Measurements from ENCODE around the gene VWA7. TPM values are rescaled to one million over a fixed set of nuclear protein-coding genes. Genes with fewer than 3 reads are reported as not detected.

VWA7 gene
- total RNA-seq, 2 donors from 2014 or later: 0.64 to 0.95 TPM

DNA sequence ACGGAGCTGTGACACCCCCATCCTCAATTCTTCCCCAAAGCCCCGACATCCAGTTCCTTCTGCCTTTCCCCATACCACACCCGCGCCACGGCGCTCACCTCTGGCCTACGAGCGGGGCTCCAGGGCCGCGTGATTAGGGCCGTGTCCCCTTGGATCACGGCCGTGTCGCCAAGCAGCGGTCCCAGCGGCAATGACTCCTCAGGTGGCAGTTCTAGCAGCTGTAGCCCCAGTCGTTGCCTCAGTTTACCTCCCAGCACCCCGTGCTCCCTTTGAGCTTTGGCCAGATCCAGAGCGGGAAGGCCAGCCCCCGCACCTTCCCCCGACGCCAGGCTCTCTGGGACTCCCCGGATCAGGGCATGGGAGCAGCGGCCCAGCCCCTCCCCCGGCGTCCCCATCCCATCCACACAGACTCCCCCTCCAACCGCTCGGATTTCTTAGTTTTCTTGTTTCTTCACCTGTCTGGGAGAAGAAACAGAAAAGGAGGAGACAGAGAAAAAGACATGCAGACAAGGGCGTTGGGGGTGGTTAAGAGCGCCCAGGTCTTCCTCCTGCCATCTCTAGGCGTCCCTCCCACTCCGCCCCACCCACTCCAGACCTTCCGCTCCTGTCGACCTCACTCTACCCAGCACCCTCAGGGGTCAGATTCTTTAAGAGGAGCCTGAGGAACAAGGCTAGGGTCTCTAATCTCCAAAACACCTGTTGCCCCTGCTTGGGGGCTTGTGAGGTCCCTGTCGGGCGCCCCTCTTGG, 48.2 kb downstream of the VWA7 start, which contains the start of gene DDAH2:
TSS of gene DDAH2 (minus strand) at position 533 of the 748 bp plus-strand sequence. CDS start at position 395, 138 bp downstream.
- H3K4me3 ChIP-seq (ENCODE audit: low read length): peak within 1 kb of the TSS; percentile 88
- Mint-ChIP-seq H3K4me3 (peak within 1 kb of the TSS; percentile 92), H3K36me3 (ENCODE audit: low read depth) (peaks cover 62% of the 10 kb centered on the region), H3K27ac (peak within 1 kb of the TSS; percentile 97), H3K9me3 (no peaks in the 10 kb centered on the region), H3K4me1 (peaks cover 13% of the 10 kb centered on the region), H3K27me3 (ENCODE audit: insufficient read depth) (no peaks in the 10 kb centered on the region)
- DNase-seq: no peak
- H3K4me1 ChIP-seq (ENCODE audit: control insufficient read depth, insufficient read depth, low read length): peaks cover 3% of the 10 kb centered on the region
- H3K27me3 ChIP-seq (ENCODE audit: control insufficient read depth, insufficient read depth, low read length, poor library complexity, severe bottlenecking): no peaks in the 10 kb centered on the region
- peaks cover 69% of the 10 kb centered on the region for H3K36me3 ChIP-seq (ENCODE audit: control insufficient read depth, insufficient read depth, low read length)
- TF ChIP-seq, protein P1, sequence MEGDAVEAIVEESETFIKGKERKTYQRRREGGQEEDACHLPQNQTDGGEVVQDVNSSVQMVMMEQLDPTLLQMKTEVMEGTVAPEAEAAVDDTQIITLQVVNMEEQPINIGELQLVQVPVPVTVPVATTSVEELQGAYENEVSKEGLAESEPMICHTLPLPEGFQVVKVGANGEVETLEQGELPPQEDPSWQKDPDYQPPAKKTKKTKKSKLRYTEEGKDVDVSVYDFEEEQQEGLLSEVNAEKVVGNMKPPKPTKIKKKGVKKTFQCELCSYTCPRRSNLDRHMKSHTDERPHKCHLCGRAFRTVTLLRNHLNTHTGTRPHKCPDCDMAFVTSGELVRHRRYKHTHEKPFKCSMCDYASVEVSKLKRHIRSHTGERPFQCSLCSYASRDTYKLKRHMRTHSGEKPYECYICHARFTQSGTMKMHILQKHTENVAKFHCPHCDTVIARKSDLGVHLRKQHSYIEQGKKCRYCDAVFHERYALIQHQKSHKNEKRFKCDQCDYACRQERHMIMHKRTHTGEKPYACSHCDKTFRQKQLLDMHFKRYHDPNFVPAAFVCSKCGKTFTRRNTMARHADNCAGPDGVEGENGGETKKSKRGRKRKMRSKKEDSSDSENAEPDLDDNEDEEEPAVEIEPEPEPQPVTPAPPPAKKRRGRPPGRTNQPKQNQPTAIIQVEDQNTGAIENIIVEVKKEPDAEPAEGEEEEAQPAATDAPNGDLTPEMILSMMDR (conservative IDR thresholded peaks at IDR 0.05): peak; percentile 78
- 49 to 68% methylated on average over 13 to 36 of the region's 36 CpGs for WGBS, 2 experiments (ENCODE audit: insufficient coverage in 1 of 2, insufficient read length in 1 of 2)
- H3K9me3 ChIP-seq (ENCODE audit: control insufficient read depth, low read length): no peaks in the 10 kb centered on the region
- peak within 1 kb of the TSS; percentile 97 for H3K27ac ChIP-seq (ENCODE audit: low read depth, low read length)
- peak within 1 kb of the TSS; percentile 84 for H3K9ac ChIP-seq (ENCODE audit: extremely low read depth, low read length, poor library complexity, severe bottlenecking)

DNA sequence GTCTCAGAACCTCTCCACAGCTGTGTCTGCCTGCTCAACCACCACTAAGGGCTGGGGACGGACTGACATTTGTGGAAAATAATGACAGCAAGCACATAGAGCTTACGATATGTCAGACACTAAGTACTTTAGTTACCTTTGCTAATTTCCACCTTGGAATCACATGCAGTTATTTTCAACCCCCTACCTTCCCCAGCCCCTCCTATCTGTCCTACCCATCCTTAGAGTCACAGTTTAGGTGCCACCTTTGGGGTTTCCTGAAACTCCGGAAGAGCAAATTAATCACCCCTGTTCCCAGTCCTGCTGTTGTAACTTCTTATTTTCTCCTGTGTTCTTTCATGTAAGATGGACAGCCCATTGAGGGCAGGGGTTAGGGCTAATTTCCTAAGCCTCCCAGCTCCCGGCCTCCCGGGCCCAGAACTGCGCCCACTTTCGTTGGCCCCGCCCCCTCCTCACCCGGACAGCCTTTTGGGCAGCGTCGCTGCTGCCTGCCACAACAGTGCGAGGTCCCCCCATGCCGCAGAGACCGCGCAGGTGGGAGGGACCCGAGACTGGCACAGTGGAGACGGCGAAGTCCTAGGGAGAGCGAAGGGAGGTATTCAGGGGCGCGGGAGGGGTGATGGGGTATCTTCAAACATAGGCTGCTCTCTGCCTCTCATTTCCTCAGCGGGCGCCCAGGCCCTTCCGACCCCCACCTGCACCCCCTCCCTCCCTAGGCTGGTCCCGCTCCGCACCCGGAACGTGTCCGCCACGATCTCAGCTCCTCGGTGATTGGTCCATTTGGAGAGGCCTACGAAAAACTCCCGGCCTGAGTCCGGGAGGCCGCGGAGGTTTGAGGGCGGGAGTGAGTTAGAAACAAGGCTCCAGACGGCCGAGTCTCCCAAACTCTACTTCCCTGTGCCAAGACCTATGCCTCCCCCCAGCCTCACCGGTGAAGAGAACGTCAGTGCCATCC, 49.1 kb downstream of the VWA7 start:
- DNase-seq: no peak
- no peaks in the 10 kb centered on the region for H3K27me3 Mint-ChIP-seq (ENCODE audit: insufficient read depth)
- no peaks in the 10 kb centered on the region for H3K9me3 Mint-ChIP-seq
- H3K9me3 ChIP-seq (ENCODE audit: control insufficient read depth, low read length): no peaks in the 10 kb centered on the region
- H3K27ac Mint-ChIP-seq: peak overlapping the region; percentile 30
- H3K27ac ChIP-seq (ENCODE audit: low read depth, low read length): no peak overlapping the region
- H3K4me3 ChIP-seq (ENCODE audit: low read length): peak overlapping the region; percentile 88
- 95 to 96% methylated on average over 32 to 41 of the region's 41 CpGs for whole genome bisulfite sequencing, 2 experiments (ENCODE audit: insufficient coverage in 1 of 2, insufficient read length in 1 of 2)
- H3K27me3 ChIP-seq (ENCODE audit: control insufficient read depth, insufficient read depth, low read length, poor library complexity, severe bottlenecking): no peaks in the 10 kb centered on the region
- H3K36me3 ChIP-seq (ENCODE audit: control insufficient read depth, insufficient read depth, low read length): peaks cover 60% of the 10 kb centered on the region
- no peaks in the 10 kb centered on the region for H3K4me1 ChIP-seq (ENCODE audit: control insufficient read depth, insufficient read depth, low read length)
- no peak overlapping the region for H3K9ac ChIP-seq (ENCODE audit: extremely low read depth, low read length, poor library complexity, severe bottlenecking)
- H3K4me1 Mint-ChIP-seq: peaks cover 8% of the 10 kb centered on the region
- peak overlapping the region; percentile 92 for H3K4me3 Mint-ChIP-seq
- TF ChIP-seq, protein P1 (conservative IDR thresholded peaks at IDR 0.05): no peak
- peaks cover 52% of the 10 kb centered on the region for H3K36me3 Mint-ChIP-seq (ENCODE audit: low read depth)

DNA sequence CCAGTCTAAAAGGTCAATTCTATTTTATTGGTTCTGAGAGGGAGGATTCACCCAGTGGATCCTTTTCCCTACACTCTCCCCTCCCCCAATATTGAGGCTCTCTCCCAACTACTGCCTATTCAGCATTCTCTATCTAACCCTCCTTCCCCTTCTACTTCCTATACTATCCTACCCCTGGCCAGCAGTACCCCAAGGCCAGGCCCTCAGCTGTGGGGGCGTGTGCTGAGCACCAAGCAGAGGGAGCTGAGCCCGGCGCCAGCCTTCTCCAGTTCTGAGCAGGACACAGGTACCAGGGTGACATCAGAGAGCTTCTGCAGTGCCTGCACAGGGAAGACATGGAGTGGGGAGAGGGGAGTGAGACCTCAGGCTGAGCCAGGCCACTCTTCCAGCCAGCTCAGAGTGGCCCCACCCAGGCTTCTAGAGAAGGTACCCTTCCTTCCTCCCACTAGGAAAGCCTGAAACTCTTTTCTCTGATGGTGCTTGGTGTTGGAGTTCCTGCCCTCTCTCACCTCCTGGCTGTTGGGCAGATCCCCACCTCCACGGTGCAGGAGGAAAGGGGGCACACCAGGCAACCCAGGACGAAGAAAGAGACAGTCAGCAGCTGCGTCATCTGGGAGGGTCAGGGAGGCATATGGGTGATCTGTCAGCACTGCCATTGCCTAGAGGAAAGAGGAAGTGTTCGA, 50.0 kb downstream of the VWA7 start:
- peak overlapping the region; percentile 37 for H3K4me3 Mint-ChIP-seq
- peaks cover 53% of the 10 kb centered on the region for H3K36me3 ChIP-seq (ENCODE audit: control insufficient read depth, insufficient read depth, low read length)
- TF ChIP-seq, protein P1 (conservative IDR thresholded peaks at IDR 0.05): no peak
- H3K9me3 Mint-ChIP-seq: no peaks in the 10 kb centered on the region
- no peak overlapping the region for H3K4me3 ChIP-seq (ENCODE audit: low read length)
- H3K36me3 Mint-ChIP-seq (ENCODE audit: low read depth): peaks cover 47% of the 10 kb centered on the region
- 93 to 95% methylated on average over 6 to 7 of the region's 7 CpGs for WGBS, 2 experiments (ENCODE audit: insufficient coverage in 1 of 2, insufficient read length in 1 of 2)
- no peaks in the 10 kb centered on the region for H3K27me3 Mint-ChIP-seq (ENCODE audit: insufficient read depth)
- H3K27ac Mint-ChIP-seq: no peak overlapping the region
- peaks cover 8% of the 10 kb centered on the region for H3K4me1 Mint-ChIP-seq
- H3K27ac ChIP-seq (ENCODE audit: low read depth, low read length): no peak overlapping the region
- no peak overlapping the region for H3K9ac ChIP-seq (ENCODE audit: extremely low read depth, low read length, poor library complexity, severe bottlenecking)
- H3K4me1 ChIP-seq (ENCODE audit: control insufficient read depth, insufficient read depth, low read length): no peaks in the 10 kb centered on the region
- no peaks in the 10 kb centered on the region for H3K9me3 ChIP-seq (ENCODE audit: control insufficient read depth, low read length)
- H3K27me3 ChIP-seq (ENCODE audit: control insufficient read depth, insufficient read depth, low read length, poor library complexity, severe bottlenecking): no peaks in the 10 kb centered on the region
- no peak for DNase-seq
